AG08395 (cell line): ENCODE results near the gene CCDC57.
"Not testable (repeated sequence)": the region's sequence is repeated elsewhere in the genome, so short reads cannot be mapped to it uniquely, and the experiment has no call there.

Experiments used
- DNase-seq: peaks from one replicate; pipeline ENCODE4 v3.0.0; 2012; ENCODE audit warnings: mixed read lengths, low spot score

CCDC57 gene

GRCh38 chr17:82175951-82176350 lies 36.7 kb downstream of the CCDC57 start:
- DNase-seq, result no peak

DNA sequence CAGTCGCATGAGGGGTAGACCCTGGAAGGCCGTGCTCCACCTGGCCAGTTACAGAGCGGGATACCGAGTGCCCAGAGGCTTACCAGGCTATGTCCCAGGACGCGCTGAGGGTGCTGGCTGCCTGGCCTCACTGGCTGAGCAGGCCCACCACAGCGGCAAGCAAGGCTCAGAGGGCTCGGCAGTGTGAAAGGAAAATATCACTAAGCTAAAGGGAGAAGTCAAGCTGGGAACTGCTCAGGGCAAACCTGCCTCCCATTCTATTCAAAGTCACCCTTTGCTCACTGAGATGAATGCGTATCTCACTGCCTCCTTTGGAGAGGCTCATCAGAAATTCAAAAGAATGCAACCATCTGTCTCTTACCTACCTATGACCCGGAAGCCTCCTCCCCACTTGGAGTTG lies 37.4 kb downstream of the CCDC57 start:
- no peak for DNase-seq

GRCh38 chr17:82174042-82174857 lies 38.4 kb downstream of the CCDC57 start:
- not testable (repeated sequence) for DNase-seq

DNA sequence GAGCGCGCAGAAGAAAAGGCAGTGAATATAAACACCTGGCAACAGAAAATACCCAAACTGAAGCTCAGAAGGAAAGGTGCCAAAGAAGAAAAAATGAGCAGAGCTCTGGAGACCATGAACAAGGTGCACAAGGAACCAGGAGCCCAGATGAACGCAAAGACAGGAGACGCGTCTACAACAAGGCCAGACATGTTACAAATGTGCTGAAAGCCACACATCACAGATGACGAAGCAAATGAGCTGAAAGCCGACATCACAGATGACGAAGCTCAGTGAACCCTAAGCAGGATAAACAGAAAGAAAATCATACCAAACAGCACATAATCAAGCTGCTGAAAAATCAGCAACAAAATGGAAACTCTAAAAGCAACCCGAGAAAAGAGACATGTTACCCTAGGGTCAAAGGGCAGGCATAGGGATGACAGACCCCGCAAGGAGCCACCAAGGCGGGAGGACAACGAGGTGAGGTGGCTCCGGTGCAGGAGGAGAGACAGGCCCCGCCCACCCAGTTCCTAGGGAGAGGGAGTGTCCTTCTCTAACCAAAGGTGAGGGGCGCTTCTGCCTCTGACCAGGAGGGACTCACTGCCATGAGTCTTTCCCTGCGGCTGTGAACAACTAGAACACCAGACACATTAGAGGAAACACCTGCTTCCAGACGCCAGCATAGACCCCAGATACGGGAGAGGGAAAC lies 39.1 kb downstream of the CCDC57 start:
- DNase-seq, result no peak

DNA sequence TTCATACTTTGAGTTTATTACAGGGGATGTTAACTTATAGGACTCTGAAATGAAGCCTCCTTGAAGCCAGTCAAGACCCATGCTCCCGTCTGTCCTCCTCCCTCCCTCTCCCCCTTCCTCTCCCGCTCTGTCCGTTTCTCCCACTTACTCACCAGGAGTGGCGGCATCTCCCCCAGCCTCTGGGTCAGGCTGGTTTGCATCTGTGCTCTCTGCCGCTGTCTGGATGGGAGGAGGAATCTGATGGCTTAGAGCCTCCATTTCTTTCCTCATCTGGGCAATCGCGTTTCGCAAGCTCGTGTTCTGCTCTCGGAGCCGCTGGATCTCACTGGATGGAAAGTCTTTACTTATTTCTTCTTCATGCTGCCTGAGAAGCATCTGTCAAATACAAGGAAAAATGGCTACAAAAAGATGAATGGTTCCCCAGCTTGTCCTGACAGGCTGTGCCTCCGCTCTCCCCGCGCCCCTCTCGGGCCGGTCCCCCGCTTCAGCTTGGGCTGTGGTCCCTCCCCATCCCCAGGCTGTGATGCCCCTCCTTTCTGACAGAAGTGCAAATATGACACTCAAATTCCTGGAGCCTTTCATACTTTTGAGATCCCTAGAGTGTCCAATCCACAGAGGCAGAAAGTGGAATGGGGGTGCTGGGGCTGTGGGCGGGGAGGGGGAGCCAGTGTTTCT lies 40.0 kb downstream of the CCDC57 start:
- DNase-seq, result no peak

- no peak for DNase-seq
These were observed 40.8 kb downstream of the CCDC57 start for GRCh38 chr17:82171750-82172375.

DNA sequence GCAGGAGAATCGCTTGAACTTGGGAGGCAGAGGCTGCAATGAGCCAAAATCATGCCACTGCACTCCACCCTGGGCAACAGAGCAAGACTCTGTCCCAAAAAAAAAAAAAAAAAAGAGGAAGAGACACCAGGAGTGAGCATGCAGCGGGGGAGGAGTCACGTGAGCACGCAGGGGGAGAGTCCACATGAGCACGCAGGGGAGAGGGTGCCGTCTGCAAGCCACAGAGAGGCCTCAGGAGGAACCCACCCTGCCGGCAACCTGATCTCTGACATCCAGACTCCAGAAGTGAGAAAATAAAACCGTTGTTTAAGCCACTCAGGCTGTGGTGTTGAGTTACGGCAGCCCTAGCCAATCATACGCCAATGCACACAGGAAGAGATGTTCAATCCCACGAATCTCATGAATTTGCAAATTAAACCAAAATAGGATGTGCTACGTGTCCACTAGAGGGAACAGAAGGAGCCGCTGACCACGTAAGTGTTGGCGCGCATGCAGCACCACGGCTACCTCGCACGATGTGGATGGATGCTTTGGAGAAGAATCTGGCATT lies 42.2 kb downstream of the CCDC57 start:
- no peak for DNase-seq

GRCh38 chr17:82168568-82168967 lies 44.1 kb downstream of the CCDC57 start:
- DNase-seq, result no peak

DNA sequence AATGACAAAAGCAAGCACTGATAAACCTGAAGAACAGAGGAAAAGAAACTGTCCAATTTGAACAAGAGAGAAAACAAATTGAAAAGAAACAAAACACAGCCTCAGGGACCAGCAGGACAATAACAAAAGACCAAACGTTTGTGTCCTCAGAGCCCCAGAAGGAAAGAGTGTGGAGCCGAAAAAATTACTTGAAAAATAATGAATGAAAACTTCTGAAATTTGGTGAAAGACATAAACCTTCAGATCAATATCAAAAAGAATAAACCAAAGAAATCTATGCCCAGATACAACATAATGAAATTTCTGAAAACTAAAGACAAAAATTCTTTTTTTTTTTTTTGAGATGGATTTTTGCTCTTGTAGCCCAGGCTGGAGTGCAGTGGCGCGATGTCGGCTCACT lies 45.6 kb downstream of the CCDC57 start:
- no peak for DNase-seq

DNA sequence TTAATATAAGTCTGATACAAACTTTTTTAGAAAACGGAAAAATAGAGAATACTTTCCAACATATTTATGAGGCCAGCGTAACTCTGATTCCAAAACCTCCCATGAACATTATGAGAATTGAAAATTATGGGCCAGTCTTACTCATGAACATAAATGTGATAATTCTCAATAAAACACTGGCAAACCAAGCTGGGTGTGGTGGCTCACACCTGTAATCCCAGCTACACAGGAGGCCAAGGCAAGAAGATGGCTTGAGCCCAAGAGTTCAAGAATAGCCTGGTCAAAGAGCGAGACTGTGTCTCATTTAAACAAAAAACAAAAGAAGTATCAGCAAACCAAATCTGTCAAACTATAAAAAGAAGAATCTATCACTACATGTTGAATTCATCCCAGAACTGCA lies 47.8 kb downstream of the CCDC57 start:
- no peak for DNase-seq

GRCh38 chr17:82161216-82161615 lies 51.4 kb downstream of the CCDC57 start:
- DNase-seq, result no peak

DNA sequence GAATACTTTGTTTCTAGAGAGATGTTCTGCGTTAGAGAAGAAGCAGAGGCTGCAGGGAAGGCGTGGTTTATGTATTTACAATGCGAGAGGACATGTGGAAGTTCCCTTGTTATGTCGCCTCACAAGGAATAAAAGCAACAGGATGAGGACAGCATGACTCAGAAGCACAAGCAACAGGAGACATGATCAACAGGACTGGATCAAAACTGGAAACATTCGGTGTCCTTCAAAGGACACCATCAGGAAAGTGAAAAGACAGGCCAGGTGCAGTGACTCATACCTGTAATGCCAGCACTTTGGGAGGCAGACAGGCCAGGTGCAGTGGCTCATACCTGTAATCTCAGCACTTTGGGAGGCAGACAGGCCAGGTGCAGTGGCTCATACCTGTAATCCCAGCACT lies 52.6 kb downstream of the CCDC57 start:
- DNase-seq, result no peak

GRCh38 chr17:82158825-82159224 lies 53.8 kb downstream of the CCDC57 start:
- no peak for DNase-seq

GRCh38 chr17:82157046-82158035 lies 55.3 kb downstream of the CCDC57 start:
- DNase-seq, result no peak

GRCh38 chr17:82156284-82156925 lies 56.2 kb downstream of the CCDC57 start:
- DNase-seq, result no peak

- DNase-seq, result no peak
These were observed 57.0 kb downstream of the CCDC57 start for GRCh38 chr17:82155606-82156005.

DNA sequence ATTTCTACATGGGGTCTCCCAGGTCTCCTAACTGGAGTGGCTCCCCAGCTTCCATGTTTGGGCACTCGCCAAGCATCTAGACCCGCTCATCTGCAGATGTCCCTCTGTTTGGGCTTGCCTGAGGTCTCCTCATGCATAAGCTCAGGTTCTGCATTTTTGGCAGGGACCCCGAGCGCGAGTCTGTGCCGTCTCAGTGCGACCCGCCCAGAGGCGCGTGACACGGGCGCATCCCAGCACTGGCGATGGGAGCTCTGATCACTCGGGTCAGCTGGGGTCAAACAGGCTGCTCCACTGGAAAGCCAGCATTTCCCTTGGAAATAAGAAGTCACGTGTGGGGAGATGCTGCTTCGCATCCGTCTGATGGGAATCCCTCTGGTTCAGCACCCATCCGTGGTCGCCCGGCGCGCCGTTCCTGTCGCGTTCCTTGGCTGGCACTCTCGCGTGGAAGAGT lies 57.7 kb downstream of the CCDC57 start:
- DNase-seq, result no peak

- DNase-seq, result peak; percentile 90
These were observed 58.8 kb downstream of the CCDC57 start for GRCh38 chr17:82153745-82154375.

DNA sequence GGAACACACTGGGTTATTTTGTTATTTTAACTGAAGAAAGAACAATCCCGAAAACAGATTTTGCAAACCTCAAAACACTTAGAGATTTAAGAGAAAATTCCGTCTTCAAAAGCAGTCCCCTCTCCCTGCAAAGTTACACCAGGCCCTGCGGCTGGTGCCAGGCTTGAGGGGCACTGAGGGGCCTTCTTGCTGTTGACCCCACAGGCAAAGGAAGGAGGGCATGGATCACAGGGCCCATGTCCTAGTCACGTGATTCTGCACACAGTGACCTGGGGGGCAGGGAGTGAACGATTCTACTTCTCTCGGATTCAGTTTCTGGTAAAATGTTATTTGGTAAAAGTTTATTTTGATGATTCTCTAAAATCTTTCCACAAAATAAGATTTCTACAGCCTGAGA lies 59.3 kb downstream of the CCDC57 start:
- DNase-seq, result no peak
